ENCODE results near the gene SCN10A.

The SCN10A gene

GRCh38 chr3:38816026-38816425 lies at the start of gene SCN10A:
SCN10A (minus strand) TSS chr3:38816217; CDS start chr3:38794010, 22,207 bp downstream.
- no peak for DNase-seq

- no peak for DNase-seq
Measured at GRCh38 chr3:38853011-38853410, 37.0 kb upstream of the SCN10A start.

- DNase-seq: peak; percentile 50
Measured at GRCh38 chr3:38843898-38844297, 27.9 kb upstream of the SCN10A start.

- no peak for DNase-seq
Measured at GRCh38 chr3:38842266-38842965, 26.4 kb upstream of the SCN10A start.

- DNase-seq: no peak
Measured at GRCh38 chr3:38840987-38841386, 25.0 kb upstream of the SCN10A start.

- DNase-seq: no peak
Measured at GRCh38 chr3:38837358-38837757, 21.3 kb upstream of the SCN10A start.

GRCh38 chr3:38836561-38836960 lies 20.5 kb upstream of the SCN10A start:
- DNase-seq: no peak

- DNase-seq: no peak
Measured at GRCh38 chr3:38835939-38836338, 19.9 kb upstream of the SCN10A start.

GRCh38 chr3:38834717-38835116 lies 18.7 kb upstream of the SCN10A start:
- no peak for DNase-seq

- DNase-seq: peak; percentile 24
Measured at GRCh38 chr3:38834110-38834509, 18.1 kb upstream of the SCN10A start.

GRCh38 chr3:38829404-38829803 lies 13.4 kb upstream of the SCN10A start:
- no peak for DNase-seq

- DNase-seq: no peak
Measured at GRCh38 chr3:38828681-38829080, 12.7 kb upstream of the SCN10A start.

- DNase-seq: no peak
Measured at GRCh38 chr3:38827791-38828190, 11.8 kb upstream of the SCN10A start.

- no peak for DNase-seq
Measured at GRCh38 chr3:38826001-38826400, 10.0 kb upstream of the SCN10A start.

GRCh38 chr3:38824349-38824748 lies 8.3 kb upstream of the SCN10A start:
- no peak for DNase-seq

- no peak for DNase-seq
Measured at GRCh38 chr3:38823722-38824121, 7.7 kb upstream of the SCN10A start.

GRCh38 chr3:38823186-38823585 lies 7.2 kb upstream of the SCN10A start:
- no peak for DNase-seq

- DNase-seq: no peak
Measured at GRCh38 chr3:38811822-38812221, 4.2 kb downstream of the SCN10A start.

GRCh38 chr3:38805765-38806386 lies 10.1 kb downstream of the SCN10A start:
- DNase-seq: peak; percentile 85

GRCh38 chr3:38805004-38805403 lies 11.0 kb downstream of the SCN10A start:
- no peak for DNase-seq

GRCh38 chr3:38800511-38800910 lies 15.5 kb downstream of the SCN10A start:
- no peak for DNase-seq

- no peak for DNase-seq
Measured at GRCh38 chr3:38793721-38794120, 22.3 kb downstream of the SCN10A start.

GRCh38 chr3:38792983-38793382 lies 23.0 kb downstream of the SCN10A start:
- no peak for DNase-seq

- no peak for DNase-seq
Measured at GRCh38 chr3:38782148-38782547, 33.9 kb downstream of the SCN10A start.

- DNase-seq: no peak
Measured at GRCh38 chr3:38773528-38773927, 42.5 kb downstream of the SCN10A start.

All from OCI-M1 (cell line).